Raji (cell line): Measurements from ENCODE around the gene PARL.

ENCODE experiments used
- POLR2A ChIP-seq: IDR thresholded peaks from 2 replicates; pipeline ENCODE4 v1.6.1; 2011; ENCODE audit warnings: low read depth, low read length, control low read depth; ENCODE audit not compliant: insufficient read depth

The PARL gene

DNA sequence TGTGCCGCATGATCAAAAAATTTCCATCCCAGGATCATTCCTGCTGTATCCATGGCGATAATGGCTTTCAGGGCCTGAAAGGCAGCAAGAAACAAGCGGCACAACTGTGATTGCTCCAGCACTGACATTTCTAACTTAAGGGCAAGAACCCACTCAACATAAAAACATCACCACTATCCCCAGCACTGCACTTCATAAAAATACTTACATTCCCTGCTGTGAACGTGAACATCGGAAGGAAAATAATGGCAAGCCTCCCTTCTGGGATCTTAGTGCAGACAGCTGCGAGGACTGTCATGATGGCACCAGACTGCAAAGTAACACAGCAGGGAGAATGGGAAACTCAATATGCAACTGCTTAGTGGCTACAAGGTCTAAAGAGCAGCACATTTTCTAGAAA lies 51.2 kb downstream of the PARL start:
- no peak for TF ChIP-seq POLR2A

DNA sequence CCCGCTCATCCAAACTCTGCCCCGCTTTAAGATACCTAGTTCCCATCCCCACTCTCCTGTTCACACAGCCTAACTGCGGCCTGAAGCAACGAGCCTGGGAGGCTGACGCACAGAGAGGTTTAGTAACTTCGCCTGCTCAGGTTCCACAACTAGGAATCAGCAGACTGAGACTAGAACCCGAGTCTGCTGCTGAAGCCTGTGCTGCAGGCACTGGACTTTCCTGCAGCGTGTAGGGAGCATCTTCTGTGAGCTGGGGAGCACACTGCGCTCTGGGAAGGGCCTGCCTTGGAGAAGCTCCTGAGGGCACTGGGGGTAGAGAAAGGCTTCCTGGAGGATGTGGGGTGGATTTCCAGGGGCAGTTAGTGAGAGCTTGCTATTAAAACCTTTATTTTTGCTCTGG lies 54.5 kb downstream of the PARL start:
- no peak for TF ChIP-seq POLR2A

DNA sequence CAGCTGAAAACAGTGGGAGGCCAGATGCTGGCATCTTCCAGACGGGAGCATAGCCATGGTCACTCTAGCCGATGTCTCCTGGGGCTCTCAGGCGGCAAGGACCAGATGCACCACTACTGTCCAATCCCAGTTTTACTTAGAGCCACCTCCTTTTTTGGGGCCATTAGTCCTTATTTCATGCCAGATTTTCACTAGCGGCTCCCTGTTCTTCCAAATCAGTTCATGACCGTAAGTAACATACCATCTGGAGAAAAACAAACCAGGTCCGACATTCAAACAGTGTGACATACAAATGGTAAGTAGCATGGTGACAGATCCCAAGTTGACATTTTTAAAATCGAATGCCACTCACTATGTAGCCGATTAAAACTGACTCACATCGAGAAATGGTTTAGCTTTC lies 55.2 kb downstream of the PARL start:
- TF ChIP-seq POLR2A = no peak

DNA sequence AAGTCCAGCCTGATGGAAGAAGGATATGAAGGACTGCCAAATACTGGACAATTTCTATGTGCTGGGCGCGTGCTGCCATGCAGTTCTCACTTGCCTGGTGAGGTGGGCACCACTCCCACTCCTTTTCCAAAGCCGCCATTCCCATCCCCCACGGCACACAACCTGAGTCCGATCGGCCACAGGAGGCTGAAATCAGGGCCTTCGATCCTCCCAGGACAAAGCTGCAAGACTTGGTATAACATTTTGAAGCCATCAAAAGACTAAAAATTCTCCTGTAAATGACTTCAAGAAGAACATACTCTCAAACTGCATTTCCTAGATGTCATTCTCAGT lies 56.2 kb downstream of the PARL start:
- TF ChIP-seq POLR2A = no peak

DNA sequence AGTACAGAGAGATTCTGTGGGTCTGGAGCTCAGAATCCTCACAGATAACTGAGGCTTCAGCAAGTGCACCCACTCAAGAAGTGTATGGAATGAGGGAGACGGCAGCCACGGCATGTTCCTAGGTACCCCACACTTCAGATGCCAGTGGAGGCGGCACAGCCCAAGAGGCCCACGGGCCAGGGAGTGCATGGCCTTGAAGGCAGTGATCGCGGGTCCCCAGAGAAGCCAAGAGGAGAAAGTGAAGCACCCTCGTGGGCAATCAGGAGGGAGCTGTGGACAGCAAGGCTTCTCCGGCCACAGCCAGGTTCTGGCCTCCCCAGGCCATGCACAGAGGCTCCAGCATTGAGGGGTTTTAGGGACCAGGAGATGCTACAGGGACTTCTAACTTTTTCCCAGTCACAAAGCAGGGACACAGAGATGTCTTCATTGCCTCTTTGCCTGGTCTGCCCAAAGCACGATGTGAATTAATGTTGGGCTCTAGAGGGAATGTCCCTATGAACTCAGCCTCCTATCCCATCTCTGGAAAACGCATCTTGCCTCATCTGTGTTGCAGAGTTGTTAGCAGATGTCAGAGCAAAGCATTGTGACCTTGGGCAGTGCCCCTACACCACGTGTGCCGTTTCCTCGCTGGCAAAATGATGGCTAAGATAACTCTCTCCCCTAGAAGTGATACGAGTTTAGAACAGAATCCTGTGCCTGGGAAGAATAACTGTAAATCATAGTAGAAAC lies 56.7 kb downstream of the PARL start:
- TF ChIP-seq POLR2A = no peak

DNA sequence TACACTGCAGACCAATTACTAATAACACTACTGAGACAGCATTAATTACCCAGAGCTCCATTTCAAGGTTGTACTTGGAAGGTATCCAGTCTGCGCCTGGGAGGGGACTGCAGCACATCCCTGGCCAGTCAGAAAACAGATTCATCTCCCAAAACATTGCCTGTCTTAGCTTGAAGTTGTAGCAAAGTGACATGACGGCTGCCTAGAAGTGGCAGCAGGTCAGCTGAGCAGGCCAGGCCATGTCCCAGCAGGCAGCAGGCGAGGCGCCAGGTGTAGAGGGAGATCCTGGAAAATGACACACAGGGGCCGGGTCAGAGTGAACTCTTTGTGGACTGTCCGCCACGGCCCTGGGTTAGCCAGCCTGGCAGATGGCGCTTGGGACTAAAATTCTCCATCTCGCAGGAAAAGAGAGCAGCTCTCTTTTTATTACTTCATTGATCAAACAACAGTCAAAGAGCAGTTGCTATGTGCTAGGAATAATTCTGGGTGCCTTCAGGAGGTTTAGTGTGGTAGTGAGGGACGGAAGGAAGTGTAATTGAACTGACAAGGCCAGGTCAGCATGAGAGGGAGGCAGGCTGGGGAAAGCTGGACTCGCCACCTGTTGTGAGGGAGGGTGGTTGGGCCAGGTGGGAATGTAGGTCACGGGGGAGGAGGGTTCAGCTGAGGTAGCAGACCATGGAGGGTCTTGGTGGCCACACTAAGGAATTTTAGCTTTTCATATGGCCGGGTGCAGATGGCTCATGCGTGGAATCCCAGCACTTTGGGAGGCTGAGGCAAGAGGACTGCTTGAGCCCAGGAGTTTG lies 58.0 kb downstream of the PARL start:
- no peak for TF ChIP-seq POLR2A

DNA sequence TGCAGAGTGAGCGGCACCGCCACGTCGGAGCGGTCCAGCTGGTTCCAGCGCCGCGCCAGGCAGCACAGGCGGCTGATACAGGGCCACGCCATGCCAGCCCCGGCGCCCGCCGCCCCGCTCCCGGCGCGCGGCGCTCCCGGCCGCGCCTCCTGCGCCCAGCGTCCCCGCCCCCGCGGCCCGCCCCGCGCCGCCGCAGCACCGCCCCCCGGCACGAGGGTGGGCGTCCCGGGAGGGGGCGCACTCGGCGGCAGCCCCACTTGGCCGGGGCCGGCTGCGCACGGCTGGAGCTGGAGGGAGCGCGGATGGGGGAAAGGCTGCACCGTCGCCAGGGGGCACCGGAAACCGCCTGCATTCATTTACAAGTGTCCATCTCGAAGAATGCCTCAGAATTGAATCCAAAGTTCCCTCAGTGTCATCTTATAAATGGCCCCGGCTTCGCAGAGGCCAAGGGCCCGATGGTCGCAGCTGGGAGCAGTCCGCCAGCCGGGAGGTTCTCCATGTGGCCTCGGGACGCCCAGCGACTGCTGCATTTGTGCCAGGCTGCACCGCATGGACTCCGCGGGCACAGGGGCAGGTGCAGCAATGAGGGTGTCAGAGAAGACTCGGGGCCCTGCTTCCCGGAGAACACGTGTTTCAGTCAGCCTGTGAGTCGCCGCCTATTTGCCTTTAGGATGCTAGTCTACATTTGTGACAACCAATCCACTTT lies 59.1 kb downstream of the PARL start, which contains the start of gene MAP6D1:
TSS of gene MAP6D1 (minus strand) at position 122 of the 706 bp plus-strand sequence. CDS start at position 92, 30 bp downstream.
- TF ChIP-seq POLR2A = no peak

DNA sequence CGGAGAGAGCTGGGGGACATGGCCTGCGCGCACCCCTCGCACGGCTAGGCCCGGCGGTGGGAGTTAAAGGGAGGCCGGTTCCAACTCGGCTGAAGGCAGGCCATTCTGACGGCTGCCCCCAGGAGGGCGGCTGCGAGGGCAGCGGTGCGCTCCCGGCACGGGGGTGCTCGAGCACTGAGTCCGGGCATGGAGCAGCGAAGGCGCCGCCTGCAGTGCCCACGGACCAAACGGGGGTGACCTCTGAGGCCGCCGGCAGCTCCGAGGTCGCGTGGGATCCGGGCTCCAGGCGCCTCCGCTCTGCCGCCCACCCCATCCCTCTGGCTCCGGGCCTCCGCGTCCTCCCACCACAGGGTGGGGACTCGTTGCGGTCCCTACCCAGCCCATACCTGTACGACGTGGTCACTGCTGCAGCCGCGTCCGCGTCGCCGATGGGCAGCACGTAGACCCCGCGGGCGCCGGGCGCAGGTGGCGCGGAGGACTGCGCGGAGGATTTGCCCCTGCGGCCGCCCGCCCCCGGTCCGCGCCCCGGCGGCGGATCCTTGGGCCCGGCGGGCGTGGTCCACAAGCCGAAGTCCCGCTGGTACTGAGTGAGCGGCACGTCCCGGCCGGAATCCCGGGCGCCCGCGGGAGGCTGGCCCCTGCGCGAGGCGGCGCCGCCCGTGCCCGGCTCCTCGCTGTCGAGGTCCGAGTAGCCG lies 59.8 kb downstream of the PARL start:
- no peak for TF ChIP-seq POLR2A

DNA sequence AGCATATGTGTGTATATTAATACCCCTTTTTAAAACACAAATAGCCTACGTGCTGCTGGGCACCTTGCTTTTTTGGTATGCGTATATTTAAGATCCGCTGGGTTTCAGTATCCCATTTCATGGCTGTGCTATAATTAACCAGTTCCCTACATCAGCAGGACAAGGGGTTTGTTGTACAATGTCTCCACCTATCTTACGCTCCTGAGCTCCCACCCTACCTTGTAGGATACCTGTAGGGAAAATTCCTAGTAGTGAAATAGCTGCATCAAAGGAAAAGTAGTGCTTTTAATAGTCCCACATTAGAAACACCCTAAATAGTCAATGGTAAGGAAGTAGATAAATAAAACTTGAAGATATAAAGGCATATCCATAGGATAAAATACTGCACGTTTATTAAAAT lies 60.7 kb downstream of the PARL start:
- no peak for TF ChIP-seq POLR2A

DNA sequence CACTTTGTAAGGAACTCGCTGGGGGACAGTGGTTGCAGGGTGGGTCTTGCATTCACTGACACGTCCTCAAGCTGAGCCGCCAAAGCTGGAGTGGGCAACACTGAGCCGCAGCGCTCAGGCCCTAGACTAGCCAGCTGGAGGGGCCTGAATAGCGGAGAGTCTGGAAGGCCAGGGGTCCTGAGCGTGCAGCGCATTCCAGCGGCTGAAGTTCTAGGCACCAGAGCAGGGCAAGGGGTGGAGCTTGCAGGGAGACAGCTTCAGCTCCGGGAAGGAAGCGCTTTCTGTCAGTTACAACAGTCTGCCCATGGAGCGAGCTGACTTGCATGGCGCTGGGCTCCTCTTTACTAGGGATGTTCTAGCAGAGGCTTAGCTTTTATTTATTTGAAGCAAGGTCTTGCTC lies 62.0 kb downstream of the PARL start:
- TF ChIP-seq POLR2A = no peak

DNA sequence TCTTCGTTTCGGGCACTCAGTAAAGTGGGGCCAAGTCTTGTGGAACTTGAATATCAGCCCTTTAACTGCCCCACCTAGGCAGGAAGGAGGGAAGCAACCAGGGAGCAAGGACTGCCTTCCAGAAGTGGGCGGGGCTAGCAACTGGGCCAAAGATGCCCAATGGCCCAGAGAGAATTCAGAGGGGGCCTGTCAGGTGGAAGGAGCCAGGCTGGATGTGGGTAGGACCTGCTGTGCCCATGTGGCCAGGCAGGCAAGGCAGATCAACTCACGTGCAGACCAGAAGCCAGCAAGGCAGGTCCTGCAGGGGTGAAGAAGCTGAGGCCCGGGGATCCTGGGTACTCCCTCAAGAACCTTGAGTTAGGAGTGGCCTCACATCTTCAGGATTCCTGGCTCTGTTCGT lies 64.8 kb downstream of the PARL start:
- no peak for TF ChIP-seq POLR2A

DNA sequence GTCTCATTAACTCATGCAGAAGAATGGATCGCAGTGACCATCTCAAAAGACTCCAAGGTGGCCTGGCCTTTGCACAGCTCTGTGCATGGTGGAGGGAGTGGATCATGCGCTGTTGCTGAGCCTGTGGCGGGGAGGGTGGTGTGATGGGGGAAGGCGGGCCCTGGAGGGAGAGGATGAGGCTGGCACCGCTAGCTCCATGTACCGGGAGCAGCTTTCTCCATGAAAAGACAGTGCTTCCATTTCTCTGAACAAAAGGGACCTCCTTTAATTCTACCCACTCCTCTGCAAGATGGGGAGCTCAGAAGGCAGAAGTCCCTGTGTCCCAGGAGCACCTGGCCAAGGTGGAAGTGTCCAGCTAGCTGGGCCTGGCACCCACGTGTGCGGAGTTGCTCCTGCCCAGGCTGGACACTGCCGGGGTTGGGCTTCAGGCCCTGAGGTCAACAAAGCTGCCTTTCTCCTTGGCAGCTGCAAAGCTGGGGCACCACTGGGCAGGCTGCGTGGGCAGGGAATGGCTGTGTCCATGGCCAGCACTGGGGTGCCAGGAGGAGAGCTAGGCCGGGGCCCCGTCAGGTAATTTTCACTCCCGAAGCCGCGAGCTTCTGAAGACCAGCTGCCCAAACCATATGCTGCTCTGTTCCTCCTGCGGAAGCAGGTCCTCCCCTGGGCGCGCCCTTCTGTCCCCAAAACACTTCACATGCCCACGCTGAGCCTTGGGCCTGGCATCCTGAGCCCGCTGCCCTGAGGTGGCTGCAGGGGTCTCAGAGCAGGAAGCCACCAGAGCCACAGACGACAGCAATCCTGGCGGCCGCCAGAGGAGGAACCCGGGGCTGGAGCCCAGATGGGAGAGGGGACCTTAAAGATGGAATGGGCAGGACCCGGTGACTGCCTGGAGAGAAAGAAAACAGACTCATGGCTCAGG lies 65.7 kb downstream of the PARL start:
- no peak for TF ChIP-seq POLR2A

DNA sequence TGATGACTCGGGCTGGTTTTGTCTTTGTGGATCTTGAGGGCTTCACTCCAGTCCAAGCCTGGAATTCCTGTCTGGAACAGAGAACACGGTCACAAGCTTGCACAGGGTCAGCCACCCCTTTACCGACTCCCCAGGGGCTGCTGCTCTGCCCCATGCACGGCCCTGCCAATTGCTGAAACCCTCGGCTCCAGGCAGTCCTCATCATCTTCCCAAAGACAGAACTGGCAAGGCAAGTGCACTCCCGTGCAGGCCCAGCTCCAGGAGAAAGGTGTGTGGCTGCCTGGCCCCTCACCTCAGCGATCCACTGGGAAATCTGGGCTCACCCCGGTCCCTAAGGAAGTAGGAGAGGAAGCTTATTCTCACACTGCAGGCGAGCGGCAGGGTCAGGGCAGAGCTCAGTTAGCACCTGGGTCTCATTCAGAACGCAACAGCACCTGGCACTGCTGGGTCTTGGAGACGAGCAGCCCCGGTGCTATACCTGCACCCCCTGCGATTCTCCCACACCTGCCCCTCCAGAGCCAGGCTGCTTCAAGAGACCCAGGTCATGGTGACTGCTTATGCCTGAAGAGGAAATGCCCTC lies 66.5 kb downstream of the PARL start:
- no peak for TF ChIP-seq POLR2A

DNA sequence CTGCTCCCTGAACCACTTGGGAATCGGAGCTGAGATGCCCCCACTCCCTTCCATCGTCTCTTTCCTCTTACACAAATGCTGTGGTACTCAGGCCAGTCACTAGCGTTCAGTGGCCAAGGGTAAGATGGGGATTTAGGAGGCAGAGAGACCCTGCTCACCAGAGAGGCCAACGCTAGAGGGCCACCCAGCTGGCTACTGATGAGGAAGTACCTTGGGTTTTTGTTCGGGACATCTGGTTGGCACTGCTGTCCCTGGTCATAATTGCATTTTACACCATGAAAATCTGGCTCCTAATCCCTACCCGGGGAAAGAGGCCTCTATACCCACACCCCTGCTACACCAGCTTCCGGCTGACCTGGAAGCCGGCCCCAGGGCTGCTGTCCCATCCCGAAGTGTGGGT lies 67.0 kb downstream of the PARL start:
- TF ChIP-seq POLR2A = no peak
